HG03045 (cell line): ENCODE results near the gene SNX22.

Source experiments
- ATAC-seq: cut with Tn5 transposase; IDR thresholded peaks from one replicate; pipeline ENCODE4 v1.9.1; 2021; ENCODE audit warnings: mild to moderate bottlenecking, moderate library complexity; ENCODE audit not compliant: unreplicated experiment

SNX22 gene

GRCh38 chr15:64155802-64156651, 4.5 kb downstream of the SNX22 start:
- ATAC-seq: no peak

GRCh38 chr15:64156652-64157331, 5.3 kb downstream of the SNX22 start:
- no peak for ATAC-seq

GRCh38 chr15:64157599-64158125, 6.1 kb downstream of the SNX22 start:
- no peak for ATAC-seq

DNA sequence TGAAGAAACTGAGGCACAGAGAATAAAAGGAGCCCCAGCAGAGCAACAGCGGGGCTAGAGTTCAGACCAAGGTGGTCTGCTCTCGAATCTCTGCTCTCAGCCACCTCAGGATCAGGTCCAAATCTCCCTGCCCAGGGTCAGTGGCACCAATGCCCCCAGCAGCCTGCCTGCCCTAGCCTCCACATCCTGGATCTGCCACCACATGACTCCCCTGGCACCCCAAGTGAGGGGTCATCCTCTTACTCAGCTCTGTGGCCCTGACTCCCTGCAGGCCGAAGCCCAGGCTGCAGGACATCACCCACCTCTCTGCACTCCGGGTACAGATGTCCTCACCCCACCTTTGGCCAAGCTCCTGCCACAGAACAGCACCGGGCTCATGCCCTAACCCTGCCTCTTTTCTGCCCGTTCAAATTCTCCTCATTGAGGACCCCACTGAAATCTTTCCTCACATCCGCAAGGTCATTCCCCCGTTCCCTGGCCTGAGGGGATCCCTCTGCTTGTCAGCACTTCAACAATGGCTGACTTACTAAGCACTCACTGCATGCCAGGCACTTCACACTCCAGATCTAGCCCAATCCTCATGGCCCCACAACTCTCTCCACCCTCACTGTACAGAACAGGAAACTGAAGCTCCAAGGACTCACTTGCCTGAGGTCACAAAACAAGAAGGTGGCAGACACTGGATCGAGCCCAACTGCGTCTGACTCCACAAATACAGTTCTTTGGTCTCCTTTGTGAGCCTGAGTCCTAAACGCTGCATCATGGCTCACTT, 7.0 kb downstream of the SNX22 start:
- ATAC-seq: no peak

GRCh38 chr15:64161688-64162477, 10.4 kb downstream of the SNX22 start:
- no peak for ATAC-seq

- peak; percentile 23 for ATAC-seq
These were observed 10.9 kb downstream of the SNX22 start for GRCh38 chr15:64162478-64162868.

DNA sequence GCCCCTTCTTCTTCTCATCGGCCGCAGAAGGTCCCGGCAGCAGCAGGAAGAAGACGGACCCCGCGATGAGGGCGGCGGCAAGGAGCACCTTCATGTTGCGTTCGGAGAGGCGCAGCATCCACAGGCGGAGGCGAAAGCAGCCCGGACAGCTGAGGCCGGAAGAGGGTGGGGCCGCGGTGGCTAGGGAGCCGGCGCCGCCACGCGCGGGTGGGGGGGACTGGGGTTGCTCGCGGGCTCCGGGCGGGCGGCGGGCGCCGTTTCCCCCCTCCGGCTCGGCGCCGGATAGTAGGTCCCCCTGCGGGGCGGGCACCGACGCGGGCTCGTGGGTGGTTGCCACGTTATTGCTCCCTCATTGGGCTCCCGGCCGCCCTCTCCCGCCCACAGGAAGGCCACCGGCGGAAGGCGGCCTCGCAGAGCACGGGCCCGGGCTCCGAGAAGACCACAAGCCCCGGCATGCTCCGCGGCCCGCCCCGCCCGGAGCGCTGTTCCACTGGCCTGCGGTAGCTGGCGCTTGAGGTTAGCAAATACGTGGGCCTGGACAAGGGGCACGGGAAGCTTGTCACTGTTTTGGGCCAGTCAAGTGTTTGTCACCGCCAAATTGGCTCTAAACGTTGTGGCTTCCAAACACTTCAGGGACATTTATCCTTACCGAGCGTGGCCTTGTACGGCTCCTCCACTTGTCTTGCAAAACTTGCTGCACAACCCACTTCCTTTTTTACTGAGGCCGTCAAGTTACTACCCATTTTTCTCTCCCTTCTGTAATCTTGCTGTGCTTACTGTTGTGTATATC, 11.5 kb downstream of the SNX22 start, which contains the start of gene PPIB:
PPIB (minus strand) TSS at position 154 of the 790 bp plus-strand sequence; CDS start at position 118, 36 bp downstream.
- ATAC-seq: peak; percentile 92

DNA sequence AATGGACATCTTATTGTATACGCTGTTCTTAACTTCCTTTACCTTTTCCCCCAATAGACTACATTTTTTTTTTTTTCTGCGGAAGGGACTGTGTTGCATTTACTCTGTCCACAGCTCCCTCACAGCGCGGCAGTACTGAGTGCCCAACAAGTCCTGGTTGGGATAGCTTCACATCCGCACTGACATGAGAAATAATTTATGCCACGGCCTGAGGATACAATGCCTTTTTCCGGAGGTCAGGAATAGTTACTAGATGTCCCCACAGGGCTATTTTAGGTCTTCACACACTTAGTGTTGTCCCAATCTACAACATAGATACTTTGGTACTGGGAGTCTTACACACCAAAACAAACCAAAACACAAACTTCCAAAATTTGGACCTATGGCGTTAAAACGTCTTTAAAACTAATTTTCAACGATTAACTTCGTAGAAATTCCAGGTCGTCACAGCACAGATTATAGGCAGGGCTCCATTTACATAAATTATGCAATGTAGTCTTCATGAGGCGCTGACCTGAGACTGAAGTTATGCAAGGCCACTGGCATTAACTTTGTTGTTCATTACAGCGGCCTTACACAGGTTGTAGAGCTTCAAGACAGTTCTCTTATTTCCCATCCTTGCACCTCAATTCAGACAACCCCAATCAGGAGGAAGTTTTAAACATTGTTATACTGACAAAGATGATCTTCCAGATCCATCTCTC, 12.3 kb downstream of the SNX22 start:
- ATAC-seq: no peak

DNA sequence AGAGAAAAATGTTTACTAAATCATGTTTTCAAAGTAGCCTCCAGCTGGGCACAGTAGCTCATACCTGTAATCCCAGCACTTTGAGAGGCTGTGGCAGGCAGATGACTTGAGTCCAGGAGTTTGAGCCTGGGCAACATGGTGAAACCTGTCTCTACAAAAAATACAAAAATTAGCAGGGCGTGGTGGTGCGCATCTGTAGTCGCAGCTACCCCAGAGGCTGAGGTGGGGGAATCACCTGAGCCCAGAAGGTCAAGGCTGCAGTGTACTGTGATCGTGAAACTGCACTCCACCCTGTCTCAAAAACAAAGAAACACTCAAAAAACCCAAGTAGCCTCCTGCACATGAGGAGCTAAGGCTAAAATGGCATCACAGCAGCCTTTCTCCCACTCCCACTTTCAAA, 12.9 kb downstream of the SNX22 start:
- no peak for ATAC-seq

DNA sequence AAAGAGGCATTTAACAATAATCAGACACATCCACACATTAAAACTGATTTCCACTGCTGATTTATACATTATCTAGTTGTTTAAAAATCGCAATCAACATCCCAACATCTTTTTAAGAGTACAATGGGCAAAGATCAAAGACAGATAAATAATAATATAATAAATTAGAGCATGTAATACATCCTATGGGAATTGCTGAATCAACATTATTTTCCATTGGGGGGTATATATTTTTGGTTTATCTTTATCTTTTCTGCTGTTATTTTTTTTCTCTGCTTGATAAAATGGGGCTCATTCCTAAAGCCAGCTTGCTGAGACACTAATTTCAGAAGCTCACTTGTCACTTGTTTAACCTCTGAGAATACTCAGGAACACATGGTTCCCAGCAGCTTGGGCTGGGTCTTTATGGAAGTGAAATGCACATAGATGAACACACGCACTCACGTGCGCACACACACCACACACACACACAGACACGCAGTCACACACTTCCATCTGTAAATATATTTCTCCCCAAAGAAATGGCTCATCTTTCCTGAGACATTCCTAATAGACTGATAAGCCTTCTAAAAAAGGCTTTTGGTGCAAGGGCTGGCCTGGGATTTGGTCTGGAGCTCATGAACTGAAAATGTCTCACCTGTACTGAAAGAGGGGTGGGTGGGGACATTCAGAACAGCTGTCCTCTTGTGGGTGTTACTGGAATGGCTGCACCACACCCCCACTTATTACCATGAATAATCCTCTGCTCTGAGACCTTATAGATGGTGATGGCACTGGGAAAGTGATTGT, 14.8 kb downstream of the SNX22 start:
- no peak for ATAC-seq

DNA sequence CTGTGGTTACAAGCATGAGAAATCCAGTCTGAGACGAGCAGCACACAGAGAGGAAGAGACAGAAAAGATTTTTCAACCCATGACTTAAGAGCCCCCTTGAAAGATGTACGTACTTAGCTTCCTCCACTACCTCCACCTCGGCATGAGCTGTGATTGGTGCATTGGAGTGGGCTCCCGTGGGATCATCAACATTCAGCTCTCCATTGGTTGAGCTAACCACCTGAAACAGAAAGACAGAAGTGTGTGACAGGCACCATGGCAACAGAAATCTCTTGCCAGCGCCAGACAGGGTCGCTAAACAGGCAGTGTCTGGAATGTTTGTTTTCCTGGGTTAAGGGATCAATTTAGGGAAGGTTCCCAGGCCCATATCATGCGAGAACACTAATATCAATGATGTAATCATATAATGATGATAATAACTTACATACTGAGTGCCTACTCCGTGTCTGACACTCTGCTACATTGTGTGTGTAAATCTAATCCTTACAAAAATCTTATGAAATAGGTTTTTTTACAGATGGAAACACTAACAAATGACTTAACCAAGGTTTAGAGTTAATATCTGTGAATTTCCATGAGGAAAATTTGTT, 28.8 kb downstream of the SNX22 start:
- ATAC-seq: no peak

GRCh38 chr15:64182859-64183370, 31.4 kb downstream of the SNX22 start:
- no peak for ATAC-seq

GRCh38 chr15:64185146-64185911, 33.8 kb downstream of the SNX22 start:
- ATAC-seq: no peak

DNA sequence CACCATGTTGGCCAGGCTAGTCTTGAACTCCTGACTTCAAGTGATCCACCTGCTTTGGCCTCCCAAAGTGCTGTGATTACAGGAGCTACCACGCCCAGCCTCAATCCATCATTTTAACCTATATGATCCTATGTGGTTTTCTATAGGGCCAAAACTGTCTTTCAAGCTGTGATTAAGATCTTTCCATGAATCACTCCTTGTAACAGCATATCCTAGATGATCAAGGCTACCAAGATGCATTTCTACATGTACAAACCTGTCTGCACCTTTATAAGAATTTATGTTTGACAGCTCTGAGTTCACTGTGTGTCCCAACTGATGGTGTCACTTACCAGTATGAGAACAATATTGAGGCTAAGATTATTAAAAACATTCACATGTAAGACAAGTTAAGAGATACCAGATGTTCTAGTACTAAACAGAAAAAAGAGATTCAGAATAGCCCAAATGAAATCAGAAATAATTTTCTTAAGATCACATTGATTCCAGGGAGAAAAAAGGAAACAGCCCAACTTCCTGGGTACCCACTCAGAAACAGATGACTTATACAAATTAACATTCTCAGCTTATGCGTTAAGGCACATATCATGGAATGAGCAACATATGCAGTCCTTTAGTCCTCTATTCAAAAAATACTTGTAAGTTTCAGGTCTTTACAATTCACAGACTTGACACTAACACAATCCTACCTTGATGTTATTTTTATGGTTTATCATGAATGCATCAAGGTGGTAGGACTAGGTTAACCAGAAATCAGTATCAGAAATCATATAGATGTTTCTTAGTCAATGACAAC, 36.1 kb downstream of the SNX22 start:
- ATAC-seq: no peak

GRCh38 chr15:64191971-64192830, 40.7 kb downstream of the SNX22 start:
- no peak for ATAC-seq
